Stimulated activated CD4-positive, alpha-beta T cell treated with anti-CD3 and anti-CD28 coated beads, Interleukin-12 subunit alpha, Interleukin-12 subunit beta, amount 100 ng/mL, for 4 hours (primary cell): Measurements from ENCODE around the gene STOX1.
"Not testable (repeated sequence)": the region's sequence is repeated elsewhere in the genome, so short reads cannot be mapped to it uniquely, and the experiment has no call there.

ENCODE experiments used
- DNase-seq: peaks from one replicate; pipeline ENCODE4 v3.0.0-alpha.2; 2020

Gene STOX1

DNA sequence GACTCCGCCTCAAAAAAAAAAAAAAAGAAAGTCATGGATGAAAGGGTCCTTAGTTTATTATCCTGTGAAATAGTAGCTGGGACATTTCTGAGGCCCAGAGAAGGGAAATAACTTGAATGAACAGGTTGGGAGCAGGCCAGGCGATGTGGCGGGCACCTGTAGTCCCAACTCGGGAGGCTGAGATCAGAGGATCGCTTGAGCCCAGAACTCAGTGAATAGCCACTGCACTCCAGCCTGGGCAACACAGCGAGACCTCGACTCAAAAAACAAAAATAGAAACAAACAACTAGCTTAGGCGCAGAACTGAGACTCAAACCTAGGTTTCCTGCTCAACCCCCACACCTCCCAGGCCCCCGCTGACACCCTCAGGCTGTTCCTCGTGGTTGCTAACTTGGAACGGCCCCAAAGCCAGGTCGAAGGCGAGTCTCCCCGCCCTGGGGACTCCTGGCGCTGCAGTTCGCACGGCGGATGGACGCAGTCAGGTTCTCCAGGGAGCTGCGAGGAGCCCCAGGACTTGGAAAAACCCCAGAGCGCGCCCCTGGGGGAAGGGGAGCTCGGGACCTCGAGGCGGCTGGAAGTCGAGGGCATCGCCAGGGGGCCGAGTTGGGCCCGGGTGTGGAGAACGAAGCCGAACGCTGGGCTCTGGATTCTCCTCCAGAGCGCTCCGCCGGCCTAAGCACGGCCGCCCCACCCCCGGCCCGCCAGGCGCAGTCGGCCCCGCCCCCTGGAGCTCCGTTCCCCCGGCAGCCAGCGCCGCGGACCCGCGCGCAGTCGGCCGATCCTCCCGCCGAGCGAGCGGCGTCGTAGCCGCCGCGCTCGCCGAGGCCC is at the start of gene STOX1:
STOX1 (plus strand) TSS at position 768 of the 828 bp plus-strand sequence. CDS start 93 bp downstream, outside the sequence.
- DNase-seq = peak; percentile 67

DNA sequence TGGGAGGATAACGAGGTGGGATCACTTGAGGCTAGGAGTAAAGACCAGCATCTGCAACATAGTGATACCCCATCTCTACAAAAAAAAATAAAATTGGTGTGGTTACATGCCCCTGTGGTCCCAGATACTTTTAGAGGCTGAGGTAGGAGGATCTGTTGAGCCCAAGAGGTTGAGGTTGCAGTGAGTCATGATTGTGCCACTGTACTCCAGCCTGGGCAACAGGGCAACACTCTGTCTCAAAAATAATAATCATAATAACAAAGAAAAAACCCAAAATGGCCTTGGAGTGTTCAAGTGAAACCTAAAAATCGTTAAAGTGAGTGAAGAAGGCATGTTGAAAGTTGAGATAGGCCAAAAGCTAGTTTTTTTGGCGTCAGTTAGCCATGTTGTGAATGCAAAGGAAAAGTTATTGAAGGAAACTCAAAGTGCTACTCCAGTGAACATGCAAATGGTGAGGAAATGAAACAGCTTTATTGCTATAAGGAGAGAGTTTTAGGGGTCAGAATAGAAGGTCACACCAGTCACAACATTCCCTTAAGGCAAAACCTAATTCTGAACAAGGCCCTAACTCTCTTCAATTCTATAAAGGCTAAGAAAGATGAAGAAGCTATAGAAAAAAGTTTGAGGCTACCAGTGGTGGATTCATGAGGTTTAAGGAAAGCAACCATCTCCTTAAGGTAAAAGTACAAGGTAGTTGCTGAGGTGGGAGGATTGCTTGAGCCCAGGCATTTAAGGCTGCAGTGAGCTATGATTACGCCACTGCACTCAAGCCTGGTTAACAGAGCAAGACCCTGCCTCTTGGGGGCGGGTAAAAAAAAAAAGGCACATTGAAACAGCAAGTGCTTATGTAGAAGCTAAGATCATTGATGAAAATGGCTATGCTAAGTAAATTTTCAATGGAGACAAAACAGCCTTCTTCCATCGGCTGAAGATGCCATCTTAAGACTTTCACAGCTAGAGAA is 45.4 kb upstream of the STOX1 start:
- no peak for DNase-seq

DNA sequence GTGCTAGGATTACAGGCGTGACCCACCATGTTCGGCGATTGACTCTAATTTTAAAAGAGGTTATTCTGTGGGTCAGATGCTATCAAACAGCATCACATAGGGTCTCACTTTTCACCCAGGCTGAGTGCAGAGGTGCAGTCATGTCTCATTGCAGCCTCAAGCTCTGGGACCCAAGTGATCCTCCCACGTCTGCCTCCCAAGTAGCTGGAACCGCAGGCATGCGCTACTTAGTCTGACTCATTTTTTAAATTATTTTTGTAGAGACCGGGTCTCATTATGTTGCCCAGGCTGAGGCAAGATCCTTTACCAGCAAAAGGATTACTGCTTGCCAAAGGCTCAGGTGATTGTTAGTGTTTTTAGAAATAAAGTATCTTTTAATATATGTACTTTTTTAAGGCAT is 42.9 kb upstream of the STOX1 start:
- DNase-seq = no peak

DNA sequence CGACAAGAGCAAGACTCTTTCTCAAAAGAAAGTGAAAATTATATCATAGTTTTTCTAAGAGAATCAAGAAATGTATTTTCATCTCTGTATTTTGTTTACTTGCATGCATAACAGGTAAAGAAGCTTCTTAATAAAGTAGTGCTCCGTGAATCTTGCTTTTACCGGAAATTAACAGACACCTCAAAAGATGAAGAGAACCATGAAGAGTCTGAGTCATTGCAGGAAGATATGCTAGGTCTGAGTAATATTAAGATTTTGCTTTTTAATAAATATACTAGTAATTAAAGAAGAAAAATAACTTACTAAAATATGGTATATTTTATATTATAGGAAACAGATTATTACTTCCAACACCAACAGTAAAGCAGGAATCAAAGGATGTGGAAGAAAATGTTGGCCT is 39.5 kb upstream of the STOX1 start:
- no peak for DNase-seq

GRCh38 chr10:68790476-68790875 is 36.9 kb upstream of the STOX1 start:
- no peak for DNase-seq

DNA sequence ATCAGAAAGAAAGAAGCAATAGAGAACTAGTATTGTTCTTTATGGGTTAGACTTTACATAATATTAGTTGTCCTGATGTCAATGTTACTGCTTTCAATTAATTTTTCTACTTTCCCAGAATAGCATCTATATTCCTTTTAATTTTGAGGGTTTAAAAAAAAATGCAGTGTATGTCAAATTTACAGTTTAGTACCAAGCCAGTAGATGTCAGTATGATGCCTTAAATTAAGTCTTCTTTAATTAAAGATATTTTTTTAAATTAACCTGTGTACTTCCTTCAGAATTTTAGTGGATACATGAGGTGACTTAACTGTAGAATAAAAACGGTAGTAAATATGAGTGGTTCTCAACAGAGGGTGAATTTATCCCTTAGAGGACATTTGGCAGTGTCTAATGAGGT is 35.2 kb upstream of the STOX1 start:
- DNase-seq = no peak

DNA sequence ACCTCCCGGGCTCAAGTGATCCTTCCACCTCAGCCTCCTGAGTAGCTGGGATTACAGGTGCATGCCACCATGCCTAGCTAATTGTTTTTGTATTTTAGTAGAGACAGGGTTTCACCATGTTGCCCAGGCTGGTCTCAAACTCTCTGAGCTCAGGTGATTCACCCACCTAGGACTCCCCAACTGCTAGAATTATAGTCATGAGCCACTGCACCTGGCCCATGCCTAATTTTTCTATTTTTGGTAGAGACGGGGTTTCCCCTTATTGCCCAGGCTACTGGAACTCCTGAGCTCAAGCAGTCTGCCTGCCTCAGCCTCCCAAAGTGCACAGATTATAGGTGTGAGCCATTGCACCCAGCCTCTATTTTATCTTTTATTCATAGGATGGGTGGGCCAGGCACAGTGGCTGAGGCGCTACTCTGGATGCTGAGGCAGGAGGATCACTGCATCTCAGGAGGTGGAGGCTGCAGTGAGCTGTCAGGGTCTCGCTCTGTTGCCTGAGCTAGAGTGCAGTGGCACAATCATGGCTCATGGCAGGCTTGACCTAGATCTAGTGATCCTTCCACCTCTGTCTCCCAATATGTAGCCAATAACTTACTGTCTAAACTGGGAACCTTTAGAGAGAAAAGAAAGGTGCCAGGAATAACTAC is 31.3 kb upstream of the STOX1 start:
- DNase-seq = no peak

GRCh38 chr10:68796605-68797004 is 30.7 kb upstream of the STOX1 start:
- DNase-seq = no peak

GRCh38 chr10:68800211-68800610 is 27.1 kb upstream of the STOX1 start:
- no peak for DNase-seq

- DNase-seq = no peak
Observed at GRCh38 chr10:68804692-68805091, 22.6 kb upstream of the STOX1 start.

DNA sequence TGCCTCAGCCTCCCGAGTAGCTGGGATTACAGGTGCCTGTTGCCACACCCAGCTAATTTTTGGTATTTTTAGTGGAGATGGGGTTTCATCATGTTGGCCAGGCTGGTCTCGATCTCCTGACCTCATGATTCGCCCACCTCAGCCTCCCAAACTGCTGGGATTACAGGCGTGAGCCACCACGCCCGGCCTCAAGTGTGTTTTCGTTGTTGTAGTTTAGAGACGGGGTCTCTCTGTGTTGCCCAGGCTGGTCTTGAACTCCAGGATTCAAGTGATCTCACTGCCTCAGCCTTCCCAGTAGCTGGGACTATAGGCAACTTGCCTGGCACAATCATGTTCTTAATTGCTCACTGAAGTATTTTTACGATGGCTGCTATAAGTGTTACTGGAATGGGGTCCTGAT is 16.5 kb upstream of the STOX1 start:
- DNase-seq = not testable (repeated sequence)

GRCh38 chr10:68811314-68812009 is 15.9 kb upstream of the STOX1 start:
- no peak for DNase-seq

DNA sequence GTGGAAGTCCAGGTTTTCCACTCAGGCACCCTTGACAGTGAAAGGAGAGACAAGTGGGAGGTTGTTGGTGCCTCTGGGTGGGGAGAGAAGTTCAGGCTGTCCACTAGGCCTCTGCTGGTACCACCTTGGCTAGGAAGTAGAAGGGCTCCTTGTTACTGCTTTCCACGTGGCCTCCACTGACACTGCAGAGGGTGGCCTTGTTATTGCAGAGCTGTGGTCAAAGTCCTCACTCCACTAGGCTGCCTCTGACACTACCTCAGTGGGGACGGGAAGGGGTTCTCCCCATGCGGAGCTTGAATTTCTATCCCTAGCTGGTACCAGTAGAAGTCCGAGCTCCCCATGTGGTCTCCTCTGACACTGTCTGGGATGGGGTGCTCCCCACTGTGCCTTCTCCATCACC is 14.9 kb upstream of the STOX1 start:
- DNase-seq = no peak

- no peak for DNase-seq
Observed at GRCh38 chr10:68813559-68813958, 13.8 kb upstream of the STOX1 start.

DNA sequence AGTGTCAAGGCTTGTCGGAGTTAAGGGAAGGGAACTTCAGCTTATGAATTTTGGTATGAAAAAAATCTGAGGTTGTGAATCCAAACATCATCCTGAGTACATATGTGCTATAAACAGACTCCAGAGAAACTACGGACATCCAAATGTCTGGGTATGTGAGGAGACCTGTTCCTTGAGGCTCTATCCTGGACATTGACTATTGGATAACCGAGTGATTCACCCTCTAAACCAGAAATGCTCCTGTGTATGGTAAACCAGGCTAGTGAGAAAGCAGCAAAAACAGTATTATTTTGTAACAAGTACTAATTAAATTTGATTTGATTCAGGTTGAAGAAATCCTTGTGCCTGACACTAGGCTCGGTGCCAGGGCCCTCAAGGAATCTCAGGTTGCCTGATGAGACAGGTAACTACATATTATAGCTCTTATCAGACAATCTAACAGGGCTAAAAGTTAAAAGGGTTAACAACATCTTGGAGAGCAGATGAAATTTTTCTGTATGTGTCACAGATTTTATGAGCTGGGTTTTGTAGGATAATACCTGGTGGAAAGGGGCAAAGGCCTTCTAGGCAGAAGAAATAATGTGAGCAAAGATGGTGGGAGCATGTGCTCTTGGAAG is 10.4 kb upstream of the STOX1 start:
- no peak for DNase-seq

DNA sequence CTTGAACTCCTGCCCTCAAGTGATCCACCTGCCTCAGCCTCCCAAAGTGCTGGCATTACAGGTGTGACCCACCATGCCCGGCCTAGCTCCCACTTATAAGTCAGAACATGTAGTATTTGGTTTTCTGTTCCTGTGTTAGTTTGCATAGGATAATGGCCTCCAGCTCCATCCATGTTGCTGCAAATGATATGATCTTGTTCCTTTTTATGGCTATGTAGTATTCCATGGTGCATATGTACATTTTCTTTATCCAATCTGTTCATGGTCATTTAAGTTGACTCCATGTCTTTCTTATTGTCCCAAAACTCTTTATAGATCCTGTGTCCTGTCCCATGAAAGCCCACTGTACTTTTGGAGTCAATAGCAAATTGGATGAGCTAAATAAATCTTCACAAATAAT is 7.0 kb upstream of the STOX1 start:
- DNase-seq = not testable (repeated sequence)

DNA sequence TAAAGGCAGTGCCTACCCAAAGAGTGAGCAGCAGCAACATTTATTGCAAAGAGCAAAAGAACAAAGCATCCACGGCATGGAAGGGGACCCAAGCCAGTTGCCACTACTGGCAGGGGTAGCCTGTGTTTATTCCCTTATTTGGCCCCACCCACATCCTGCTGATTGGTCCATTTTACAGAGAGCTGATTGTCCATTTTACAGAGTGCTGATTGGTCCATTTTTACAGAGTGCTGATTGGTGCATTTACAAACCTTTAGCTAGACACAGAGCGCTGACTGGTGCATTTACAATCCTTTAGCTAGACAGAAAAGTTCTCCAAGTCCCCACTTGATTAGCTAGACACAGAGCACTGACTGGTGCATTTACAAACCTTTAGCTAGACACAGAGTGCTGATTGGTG is 4.7 kb upstream of the STOX1 start:
- DNase-seq = not testable (repeated sequence)

DNA sequence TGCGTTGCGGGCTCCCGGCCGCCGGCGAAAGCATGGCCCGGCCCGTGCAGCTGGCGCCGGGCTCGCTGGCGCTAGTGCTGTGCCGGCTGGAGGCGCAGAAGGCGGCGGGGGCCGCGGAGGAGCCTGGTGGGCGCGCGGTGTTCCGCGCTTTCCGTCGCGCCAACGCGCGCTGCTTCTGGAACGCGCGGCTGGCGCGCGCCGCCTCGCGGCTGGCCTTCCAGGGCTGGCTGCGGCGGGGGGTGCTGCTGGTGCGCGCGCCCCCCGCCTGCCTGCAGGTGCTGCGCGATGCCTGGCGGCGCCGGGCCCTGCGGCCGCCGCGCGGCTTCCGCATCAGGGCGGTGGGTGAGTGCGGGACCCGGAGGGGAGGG is 245 bp downstream of the STOX1 start:
- not testable (repeated sequence) for DNase-seq

DNA sequence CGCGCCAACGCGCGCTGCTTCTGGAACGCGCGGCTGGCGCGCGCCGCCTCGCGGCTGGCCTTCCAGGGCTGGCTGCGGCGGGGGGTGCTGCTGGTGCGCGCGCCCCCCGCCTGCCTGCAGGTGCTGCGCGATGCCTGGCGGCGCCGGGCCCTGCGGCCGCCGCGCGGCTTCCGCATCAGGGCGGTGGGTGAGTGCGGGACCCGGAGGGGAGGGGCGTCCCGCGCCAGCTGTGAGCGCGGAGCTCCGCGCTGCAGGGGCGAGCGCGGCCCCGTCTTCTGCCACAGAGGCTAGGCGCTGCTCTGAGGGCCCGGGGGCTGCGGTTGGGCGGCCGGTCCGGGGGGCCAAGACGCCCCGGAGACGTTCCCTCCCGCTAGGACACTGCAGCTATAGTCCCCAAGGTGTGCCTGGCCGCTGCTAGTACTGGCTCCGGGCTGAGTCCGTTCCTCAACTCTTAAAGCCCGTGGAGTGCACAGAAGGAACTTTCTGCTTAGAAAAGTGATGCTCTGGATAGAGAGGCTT is 811 bp downstream of the STOX1 start:
- DNase-seq = peak; percentile 13

DNA sequence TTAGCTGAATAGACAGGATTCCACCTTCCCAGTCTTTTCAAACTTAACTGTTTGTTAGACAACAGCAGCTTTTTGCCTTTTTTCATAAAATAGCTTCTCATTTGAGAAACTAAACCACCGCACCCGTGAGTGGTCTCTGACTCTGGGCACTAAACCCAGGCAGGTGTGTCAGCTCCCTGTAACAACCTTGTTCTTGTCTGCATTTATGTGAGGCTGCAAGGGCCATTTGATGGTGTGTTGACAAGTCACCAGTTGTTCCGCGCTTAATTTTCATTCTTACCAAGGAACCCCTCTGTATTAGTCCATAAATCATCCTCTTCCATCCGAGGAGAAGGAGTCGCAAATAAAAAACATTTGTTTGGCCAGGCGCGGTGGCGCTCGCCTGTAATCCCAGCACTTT is 1.5 kb downstream of the STOX1 start:
- no peak for DNase-seq

- DNase-seq = no peak
Observed at GRCh38 chr10:68829521-68829920, 2.2 kb downstream of the STOX1 start.

- DNase-seq = no peak
Observed at GRCh38 chr10:68829952-68830351, 2.6 kb downstream of the STOX1 start.
